WTC11 (cell line): ENCODE measurements around the gene IGHMBP2.

Experiments
- NFYB ChIP-seq: sonication (generic); formaldehyde crosslinking; conservative IDR thresholded peaks from 2 replicates; pipeline ENCODE4 v1.8.0; 2022; ENCODE audit warnings: low read depth, missing genetic modification reagents
- SMAD3 ChIP-seq: sonication (generic); formaldehyde crosslinking; IDR thresholded peaks from 2 replicates; pipeline ENCODE4 v1.8.0; 2022; ENCODE audit warnings: missing genetic modification reagents, mild to moderate bottlenecking, borderline replicate concordance
- SMAD4 ChIP-seq: sonication (generic); formaldehyde crosslinking; IDR thresholded peaks from 2 replicates; pipeline ENCODE4 v1.8.0; 2022; ENCODE audit warnings: mild to moderate bottlenecking, missing genetic modification reagents
- ZNF317 ChIP-seq: sonication (generic); formaldehyde crosslinking; IDR thresholded peaks from 2 replicates; pipeline ENCODE4 v1.8.1; 2023; ENCODE audit warnings: low read depth, mild to moderate bottlenecking, moderate library complexity, missing genetic modification reagents, borderline replicate concordance
- TF ChIP-seq, protein P1 (sequence below): fragments of 200-600 bp; IDR thresholded peaks from 2 replicates; pipeline ENCODE4 v1.8.0; 2022; ENCODE audit warnings: antibody characterized with exemption
- TF ChIP-seq, protein P2 (sequence below): sonication (generic); formaldehyde crosslinking; IDR thresholded peaks from 2 replicates; pipeline ENCODE4 v1.8.1; 2022; ENCODE audit warnings: low read depth, missing genetic modification reagents, borderline replicate concordance
- TF ChIP-seq, protein P3 (sequence below): sonication (generic); formaldehyde crosslinking; IDR thresholded peaks from 2 replicates; pipeline ENCODE4 v1.8.0; 2022; ENCODE audit warnings: mild to moderate bottlenecking, missing genetic modification reagents
- TF ChIP-seq, protein P4 (sequence below): sonication (generic); formaldehyde crosslinking; IDR thresholded peaks from 2 replicates; pipeline ENCODE4 v1.8.0; 2022; ENCODE audit warnings: missing genetic modification reagents

DNA sequence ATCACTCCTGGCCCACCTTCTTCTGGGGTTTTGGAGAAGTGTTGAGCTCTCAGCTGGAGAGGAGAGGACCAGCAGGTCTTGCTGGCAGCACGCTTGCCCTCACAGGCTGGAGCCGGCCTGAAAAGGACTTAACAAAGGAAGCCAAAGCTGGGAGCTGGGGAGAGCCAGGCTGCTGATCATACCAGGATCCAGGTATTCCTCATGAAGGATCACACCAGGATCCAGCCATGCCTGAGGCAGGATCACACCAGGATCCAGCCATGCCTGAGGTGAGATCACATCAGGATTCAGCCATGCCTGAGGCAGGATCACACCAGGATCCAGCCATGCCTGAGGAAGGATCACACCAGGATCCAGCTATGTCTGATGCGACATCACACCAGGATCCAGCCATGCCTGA, 60.1 kb downstream of the IGHMBP2 start:
- TF ChIP-seq, protein P1, sequence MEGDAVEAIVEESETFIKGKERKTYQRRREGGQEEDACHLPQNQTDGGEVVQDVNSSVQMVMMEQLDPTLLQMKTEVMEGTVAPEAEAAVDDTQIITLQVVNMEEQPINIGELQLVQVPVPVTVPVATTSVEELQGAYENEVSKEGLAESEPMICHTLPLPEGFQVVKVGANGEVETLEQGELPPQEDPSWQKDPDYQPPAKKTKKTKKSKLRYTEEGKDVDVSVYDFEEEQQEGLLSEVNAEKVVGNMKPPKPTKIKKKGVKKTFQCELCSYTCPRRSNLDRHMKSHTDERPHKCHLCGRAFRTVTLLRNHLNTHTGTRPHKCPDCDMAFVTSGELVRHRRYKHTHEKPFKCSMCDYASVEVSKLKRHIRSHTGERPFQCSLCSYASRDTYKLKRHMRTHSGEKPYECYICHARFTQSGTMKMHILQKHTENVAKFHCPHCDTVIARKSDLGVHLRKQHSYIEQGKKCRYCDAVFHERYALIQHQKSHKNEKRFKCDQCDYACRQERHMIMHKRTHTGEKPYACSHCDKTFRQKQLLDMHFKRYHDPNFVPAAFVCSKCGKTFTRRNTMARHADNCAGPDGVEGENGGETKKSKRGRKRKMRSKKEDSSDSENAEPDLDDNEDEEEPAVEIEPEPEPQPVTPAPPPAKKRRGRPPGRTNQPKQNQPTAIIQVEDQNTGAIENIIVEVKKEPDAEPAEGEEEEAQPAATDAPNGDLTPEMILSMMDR, result no peak
- TF ChIP-seq, protein P2, sequence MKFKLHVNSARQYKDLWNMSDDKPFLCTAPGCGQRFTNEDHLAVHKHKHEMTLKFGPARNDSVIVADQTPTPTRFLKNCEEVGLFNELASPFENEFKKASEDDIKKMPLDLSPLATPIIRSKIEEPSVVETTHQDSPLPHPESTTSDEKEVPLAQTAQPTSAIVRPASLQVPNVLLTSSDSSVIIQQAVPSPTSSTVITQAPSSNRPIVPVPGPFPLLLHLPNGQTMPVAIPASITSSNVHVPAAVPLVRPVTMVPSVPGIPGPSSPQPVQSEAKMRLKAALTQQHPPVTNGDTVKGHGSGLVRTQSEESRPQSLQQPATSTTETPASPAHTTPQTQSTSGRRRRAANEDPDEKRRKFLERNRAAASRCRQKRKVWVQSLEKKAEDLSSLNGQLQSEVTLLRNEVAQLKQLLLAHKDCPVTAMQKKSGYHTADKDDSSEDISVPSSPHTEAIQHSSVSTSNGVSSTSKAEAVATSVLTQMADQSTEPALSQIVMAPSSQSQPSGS (CRISPR knock-in tag), result no peak
- TF ChIP-seq NFYB (no peak), SMAD4 (CRISPR knock-in tag) (no peak), SMAD3 (CRISPR knock-in tag) (no peak), ZNF317 (no peak)
- TF ChIP-seq, protein P3, sequence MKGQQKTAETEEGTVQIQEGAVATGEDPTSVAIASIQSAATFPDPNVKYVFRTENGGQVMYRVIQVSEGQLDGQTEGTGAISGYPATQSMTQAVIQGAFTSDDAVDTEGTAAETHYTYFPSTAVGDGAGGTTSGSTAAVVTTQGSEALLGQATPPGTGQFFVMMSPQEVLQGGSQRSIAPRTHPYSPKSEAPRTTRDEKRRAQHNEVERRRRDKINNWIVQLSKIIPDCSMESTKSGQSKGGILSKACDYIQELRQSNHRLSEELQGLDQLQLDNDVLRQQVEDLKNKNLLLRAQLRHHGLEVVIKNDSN (CRISPR knock-in tag), result no peak
- TF ChIP-seq, protein P4, sequence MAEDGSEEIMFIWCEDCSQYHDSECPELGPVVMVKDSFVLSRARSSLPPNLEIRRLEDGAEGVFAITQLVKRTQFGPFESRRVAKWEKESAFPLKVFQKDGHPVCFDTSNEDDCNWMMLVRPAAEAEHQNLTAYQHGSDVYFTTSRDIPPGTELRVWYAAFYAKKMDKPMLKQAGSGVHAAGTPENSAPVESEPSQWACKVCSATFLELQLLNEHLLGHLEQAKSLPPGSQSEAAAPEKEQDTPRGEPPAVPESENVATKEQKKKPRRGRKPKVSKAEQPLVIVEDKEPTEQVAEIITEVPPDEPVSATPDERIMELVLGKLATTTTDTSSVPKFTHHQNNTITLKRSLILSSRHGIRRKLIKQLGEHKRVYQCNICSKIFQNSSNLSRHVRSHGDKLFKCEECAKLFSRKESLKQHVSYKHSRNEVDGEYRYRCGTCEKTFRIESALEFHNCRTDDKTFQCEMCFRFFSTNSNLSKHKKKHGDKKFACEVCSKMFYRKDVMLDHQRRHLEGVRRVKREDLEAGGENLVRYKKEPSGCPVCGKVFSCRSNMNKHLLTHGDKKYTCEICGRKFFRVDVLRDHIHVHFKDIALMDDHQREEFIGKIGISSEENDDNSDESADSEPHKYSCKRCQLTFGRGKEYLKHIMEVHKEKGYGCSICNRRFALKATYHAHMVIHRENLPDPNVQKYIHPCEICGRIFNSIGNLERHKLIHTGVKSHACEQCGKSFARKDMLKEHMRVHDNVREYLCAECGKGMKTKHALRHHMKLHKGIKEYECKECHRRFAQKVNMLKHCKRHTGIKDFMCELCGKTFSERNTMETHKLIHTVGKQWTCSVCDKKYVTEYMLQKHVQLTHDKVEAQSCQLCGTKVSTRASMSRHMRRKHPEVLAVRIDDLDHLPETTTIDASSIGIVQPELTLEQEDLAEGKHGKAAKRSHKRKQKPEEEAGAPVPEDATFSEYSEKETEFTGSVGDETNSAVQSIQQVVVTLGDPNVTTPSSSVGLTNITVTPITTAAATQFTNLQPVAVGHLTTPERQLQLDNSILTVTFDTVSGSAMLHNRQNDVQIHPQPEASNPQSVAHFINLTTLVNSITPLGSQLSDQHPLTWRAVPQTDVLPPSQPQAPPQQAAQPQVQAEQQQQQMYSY, result no peak
